SIG-M5 treated with dmso at 0.1 percent for 504 hours (cell line): ENCODE measurements around the gene INSR.
"Not testable (repeated sequence)": the region's sequence is repeated elsewhere in the genome, so short reads cannot be mapped to it uniquely, and the experiment has no call there.

ENCODE experiments used
- DNase-seq: peaks from one replicate; lab custom pipeline; 2025; ENCODE audit not compliant: unreplicated experiment; lab: John Stamatoyannopoulos, UW

INSR gene

GRCh38 chr19:7147119-7147675 lies 147.0 kb downstream of the INSR start:
- not testable (repeated sequence) for DNase-seq

DNA sequence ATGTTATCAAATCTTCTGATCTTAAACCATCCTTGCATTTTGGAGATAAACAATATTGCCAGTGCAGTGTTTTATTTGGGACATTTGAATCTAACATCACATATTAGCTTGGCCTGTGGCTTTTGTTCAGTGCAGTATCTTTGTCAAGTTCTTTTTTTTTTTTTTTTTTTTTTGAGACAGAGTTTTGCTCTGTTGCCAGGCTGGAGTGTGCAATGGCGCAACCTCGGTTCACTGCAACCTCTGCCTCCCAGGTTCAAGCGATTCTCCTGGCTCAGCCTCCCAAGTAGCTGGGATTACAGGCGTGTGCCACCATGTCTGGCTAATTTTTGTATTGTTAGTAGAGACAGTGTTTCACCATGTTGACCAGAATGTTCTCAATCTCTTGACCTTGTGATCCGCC lies 148.1 kb downstream of the INSR start:
- peak; percentile 43 for DNase-seq

DNA sequence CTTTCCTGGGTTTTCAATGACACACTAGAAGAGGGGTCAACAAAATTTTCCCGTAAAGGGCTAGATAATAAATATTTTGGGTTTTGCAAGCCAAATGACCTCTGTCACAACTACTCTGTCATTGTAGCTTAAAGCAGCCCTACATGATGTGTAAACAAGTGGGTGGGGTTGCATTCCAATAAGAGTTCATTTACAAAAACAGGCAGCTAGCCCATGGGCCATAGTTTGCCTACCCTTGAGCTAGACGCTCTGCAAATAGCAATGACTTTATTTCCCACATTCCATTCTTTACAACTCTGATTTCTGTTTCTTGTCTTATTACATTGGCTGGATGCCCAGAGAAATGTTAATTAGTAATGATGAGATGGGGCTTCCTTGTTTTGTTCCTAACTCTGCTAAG lies 148.7 kb downstream of the INSR start:
- DNase-seq, result peak; percentile 55

- no peak for DNase-seq
Measured at GRCh38 chr19:7142771-7143170, 151.4 kb downstream of the INSR start.

GRCh38 chr19:7140137-7140536 lies 154.1 kb downstream of the INSR start:
- no peak for DNase-seq

- no peak for DNase-seq
Measured at GRCh38 chr19:7139095-7139494, 155.1 kb downstream of the INSR start.

DNA sequence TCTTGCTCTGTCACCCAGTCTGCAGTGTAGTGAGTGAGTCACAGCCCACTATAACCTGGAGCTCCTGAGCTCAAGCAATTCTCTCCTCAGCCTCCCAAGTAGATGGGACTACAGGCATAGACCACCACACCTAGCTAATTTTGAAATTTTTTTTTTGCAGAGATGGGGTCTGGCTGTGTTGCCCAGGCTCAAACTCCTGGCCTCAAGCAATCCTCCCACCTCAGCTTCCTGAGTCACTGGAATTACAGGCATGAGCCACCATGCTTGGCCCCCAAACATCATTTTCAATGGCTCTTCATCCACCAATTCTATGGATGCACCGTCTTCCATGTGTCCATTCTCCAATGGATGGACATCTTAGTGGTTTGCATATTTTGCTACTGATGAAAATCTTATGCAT lies 155.8 kb downstream of the INSR start:
- DNase-seq, result no peak

DNA sequence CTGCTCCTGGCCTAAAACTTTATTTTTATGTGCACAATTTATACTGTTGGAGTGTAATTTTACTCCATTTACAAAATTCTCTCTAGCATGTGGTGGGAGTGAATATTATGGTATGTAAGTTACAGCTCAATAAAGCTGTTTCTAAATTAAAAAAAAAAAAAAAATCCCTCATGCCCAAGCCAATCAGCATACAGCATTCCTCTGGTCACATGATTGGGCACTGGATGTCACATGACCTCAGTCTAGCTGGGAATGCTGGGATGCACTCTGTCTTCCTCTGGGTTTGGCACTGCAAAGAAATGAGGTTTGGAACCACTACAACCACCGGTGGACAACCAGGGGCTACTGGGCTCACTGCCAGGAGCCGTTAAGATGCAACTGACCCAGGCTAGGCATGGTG lies 157.1 kb downstream of the INSR start:
- no peak for DNase-seq

GRCh38 chr19:7132054-7132453 lies 162.2 kb downstream of the INSR start:
- DNase-seq, result no peak

GRCh38 chr19:7130043-7130442 lies 164.2 kb downstream of the INSR start:
- no peak for DNase-seq

DNA sequence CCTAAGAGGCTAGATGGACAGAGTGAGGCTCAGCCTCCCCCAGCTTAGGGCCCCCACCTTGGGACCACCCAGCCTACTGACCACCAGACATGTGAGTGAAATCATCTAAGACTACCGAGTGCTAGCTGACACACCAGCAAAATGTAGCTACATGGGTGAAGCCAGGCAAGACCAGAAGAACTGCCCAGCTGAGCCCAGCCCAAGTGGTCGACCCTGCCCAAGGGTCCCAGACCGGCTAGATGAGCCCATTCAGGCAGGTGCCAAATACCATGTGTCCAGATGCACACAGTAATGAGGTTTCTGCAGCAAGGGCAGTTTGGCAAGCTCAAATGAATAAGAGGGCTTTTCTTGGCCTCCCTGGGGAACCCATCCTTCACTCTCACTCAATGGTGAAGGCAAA lies 168.1 kb downstream of the INSR start:
- DNase-seq, result no peak

DNA sequence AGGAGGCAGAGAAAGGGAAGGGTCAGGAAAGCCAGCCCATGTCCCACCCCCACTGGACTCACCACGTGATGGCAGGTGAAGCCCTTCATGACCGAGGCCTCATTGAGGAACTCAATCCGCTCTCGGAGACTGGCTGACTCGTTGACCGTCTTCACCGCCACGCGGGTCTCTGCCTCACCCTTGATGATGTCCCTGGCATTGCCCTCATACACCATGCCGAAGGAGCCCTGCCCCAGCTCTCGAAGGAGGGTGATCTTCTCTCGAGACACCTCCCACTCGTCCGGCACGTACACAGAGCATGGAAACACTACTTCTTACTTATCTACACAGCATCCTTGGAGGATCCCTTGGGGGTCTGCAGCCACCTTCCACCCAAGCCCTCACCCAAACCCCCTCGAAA lies 169.0 kb downstream of the INSR start:
- no peak for DNase-seq

- DNase-seq, result no peak
Measured at GRCh38 chr19:7124782-7125181, 169.4 kb downstream of the INSR start.

GRCh38 chr19:7122701-7123100 lies 171.5 kb downstream of the INSR start:
- DNase-seq, result no peak

DNA sequence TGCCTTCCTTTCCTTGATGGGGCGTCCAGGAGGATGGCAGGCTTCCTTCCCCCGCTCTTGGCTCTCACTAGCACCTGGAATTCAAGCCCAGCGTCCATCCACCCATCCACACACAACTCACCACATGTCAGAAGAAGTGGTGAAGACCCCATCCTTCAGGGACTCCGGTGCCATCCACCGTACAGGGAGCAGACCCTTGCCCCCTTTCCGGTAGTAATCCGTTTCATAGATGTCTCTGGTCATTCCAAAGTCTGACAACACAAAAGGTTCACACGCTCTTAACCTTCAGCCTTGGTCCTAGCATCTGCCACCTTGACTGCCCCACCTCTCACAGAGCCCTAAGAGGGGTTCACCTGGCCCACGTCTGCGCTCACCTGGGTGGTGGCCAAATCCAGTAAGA lies 173.7 kb downstream of the INSR start:
- no peak for DNase-seq

DNA sequence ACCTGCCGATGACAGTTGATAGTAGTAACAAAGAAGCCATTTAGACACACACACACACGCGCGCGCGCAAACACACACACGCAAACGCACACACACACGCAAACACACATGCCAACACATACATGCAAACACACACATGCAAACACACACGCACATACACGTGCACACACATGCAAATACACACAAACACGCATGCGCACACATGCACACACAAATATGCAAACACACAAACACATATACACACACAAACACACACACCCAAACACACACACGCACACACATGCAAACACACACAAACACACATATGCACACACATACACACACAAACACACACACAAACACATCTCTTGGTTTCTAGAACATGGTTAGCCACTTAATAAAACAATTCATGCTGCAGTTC lies 174.6 kb downstream of the INSR start:
- no peak for DNase-seq

DNA sequence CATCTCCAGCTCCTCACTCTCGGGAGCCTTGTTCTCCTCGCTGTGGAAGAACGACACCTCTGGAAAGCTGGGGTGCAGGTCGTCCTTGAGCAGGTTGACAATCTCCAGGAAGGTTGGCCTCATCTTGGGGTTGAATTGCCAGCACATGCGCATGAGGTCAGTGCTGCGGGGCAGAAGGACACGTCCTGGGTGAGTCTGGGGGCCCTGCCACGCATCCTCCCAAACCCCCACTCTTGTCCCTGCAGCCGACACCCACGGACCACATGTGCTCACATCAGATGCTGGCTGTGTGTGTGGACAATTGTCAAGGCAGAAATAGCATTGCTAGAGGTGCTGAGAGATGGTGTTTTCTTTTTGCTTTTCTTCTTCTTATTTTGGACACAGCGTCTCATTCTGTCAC lies 177.0 kb downstream of the INSR start:
- no peak for DNase-seq

GRCh38 chr19:7115721-7116120 lies 178.5 kb downstream of the INSR start:
- DNase-seq, result no peak

DNA sequence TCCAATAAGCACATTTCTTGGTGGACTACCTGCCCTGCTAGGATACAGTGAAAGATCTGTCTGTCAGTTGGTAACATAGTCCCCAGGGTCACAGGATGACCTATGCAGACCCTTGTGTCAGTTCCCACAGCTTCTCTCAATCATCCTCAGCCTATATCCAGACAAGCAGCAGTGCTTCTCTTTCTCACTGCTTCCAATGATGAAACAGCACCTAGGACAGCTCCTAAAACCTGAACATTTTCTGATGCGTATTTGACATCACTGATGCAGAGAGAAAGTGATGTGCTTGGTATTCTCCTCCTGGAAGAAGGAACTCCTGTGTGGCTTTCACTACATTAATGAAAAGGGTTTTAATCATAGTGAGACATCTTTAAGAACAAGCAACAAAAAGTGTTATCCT lies 181.0 kb downstream of the INSR start:
- no peak for DNase-seq

DNA sequence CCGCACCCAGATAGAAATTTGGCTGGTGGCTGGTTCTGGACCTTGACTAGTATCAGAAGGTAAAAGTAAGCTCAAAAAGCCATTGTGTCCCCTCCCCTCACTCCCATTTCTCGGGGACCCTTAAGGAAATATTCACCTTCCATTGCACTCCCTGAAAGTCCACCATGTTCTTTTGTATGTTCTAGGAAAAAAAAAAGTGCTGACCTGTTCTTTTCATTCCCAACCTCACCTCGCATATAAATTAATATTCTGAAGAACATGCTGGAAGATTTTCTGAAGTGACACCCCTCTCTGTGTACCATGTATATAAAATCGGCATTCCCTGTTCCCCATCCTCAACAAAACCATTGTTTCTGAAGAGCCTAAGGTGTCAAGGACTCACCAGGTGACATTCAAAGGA lies 181.5 kb downstream of the INSR start:
- no peak for DNase-seq

GRCh38 chr19:7109678-7110289 lies 184.4 kb downstream of the INSR start:
- no peak for DNase-seq

- DNase-seq, result no peak
Measured at GRCh38 chr19:7106711-7107657, 187.2 kb downstream of the INSR start.
